Measurements from ENCODE around the gene TDRD9. TPM values are rescaled to one million over a fixed set of nuclear protein-coding genes. Genes with fewer than 3 reads are reported as not detected.

Gene TDRD9
- total and polyA plus RNA-seq, 2 experiments from 2014 or later, result 0.24 TPM; not detected in 1

DNA sequence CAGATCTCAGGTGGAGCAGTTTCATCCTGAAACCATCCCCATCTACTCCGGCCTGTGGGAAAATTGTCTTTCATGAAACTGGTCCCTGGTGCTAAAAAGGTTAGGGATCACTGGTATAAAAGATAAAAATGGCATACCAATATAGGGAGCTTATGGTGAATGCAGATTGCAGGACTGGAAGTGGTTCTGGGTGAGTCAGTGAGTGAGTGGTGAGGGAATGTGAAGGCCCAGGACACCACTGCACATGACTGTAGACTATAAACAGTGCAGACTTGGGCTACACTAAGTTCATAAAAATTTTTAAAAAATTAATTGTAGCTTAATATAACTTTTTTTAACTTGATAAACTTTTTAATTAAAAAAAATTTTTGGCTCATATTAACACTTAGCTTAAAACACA, 81.0 kb downstream of the TDRD9 start:
- TF ChIP-seq EZH2 (IDR thresholded peaks at IDR 0.05; ENCODE audit: low read depth, unreplicated experiment) (no peak), POLR2AphosphoS5 (IDR thresholded peaks at IDR 0.05; ENCODE audit: low read depth) (no peak), ZNF331 (CRISPR knock-in tag; IDR thresholded peaks at IDR 0.05; ENCODE audit: low read depth) (no peak), NANOG (IDR thresholded peaks at IDR 0.05; ENCODE audit: borderline replicate concordance) (no peak), STAT1 (IDR thresholded peaks at IDR 0.05; ENCODE audit: unreplicated experiment) (no peak), EZH2phosphoT487 (IDR thresholded peaks at IDR 0.05; ENCODE audit: unreplicated experiment) (no peak), CREB1 (CRISPR knock-in tag; IDR thresholded peaks at IDR 0.05; ENCODE audit: low read depth) (no peak), JUNB (IDR thresholded peaks at IDR 0.05; ENCODE audit: unreplicated experiment) (no peak), ZNF114 (CRISPR knock-in tag; IDR thresholded peaks at IDR 0.05) (no peak)
- TF ChIP-seq, protein P1, sequence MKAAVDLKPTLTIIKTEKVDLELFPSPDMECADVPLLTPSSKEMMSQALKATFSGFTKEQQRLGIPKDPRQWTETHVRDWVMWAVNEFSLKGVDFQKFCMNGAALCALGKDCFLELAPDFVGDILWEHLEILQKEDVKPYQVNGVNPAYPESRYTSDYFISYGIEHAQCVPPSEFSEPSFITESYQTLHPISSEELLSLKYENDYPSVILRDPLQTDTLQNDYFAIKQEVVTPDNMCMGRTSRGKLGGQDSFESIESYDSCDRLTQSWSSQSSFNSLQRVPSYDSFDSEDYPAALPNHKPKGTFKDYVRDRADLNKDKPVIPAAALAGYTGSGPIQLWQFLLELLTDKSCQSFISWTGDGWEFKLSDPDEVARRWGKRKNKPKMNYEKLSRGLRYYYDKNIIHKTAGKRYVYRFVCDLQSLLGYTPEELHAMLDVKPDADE (IDR thresholded peaks at IDR 0.05), result no peak
- TF ChIP-seq, protein P2, sequence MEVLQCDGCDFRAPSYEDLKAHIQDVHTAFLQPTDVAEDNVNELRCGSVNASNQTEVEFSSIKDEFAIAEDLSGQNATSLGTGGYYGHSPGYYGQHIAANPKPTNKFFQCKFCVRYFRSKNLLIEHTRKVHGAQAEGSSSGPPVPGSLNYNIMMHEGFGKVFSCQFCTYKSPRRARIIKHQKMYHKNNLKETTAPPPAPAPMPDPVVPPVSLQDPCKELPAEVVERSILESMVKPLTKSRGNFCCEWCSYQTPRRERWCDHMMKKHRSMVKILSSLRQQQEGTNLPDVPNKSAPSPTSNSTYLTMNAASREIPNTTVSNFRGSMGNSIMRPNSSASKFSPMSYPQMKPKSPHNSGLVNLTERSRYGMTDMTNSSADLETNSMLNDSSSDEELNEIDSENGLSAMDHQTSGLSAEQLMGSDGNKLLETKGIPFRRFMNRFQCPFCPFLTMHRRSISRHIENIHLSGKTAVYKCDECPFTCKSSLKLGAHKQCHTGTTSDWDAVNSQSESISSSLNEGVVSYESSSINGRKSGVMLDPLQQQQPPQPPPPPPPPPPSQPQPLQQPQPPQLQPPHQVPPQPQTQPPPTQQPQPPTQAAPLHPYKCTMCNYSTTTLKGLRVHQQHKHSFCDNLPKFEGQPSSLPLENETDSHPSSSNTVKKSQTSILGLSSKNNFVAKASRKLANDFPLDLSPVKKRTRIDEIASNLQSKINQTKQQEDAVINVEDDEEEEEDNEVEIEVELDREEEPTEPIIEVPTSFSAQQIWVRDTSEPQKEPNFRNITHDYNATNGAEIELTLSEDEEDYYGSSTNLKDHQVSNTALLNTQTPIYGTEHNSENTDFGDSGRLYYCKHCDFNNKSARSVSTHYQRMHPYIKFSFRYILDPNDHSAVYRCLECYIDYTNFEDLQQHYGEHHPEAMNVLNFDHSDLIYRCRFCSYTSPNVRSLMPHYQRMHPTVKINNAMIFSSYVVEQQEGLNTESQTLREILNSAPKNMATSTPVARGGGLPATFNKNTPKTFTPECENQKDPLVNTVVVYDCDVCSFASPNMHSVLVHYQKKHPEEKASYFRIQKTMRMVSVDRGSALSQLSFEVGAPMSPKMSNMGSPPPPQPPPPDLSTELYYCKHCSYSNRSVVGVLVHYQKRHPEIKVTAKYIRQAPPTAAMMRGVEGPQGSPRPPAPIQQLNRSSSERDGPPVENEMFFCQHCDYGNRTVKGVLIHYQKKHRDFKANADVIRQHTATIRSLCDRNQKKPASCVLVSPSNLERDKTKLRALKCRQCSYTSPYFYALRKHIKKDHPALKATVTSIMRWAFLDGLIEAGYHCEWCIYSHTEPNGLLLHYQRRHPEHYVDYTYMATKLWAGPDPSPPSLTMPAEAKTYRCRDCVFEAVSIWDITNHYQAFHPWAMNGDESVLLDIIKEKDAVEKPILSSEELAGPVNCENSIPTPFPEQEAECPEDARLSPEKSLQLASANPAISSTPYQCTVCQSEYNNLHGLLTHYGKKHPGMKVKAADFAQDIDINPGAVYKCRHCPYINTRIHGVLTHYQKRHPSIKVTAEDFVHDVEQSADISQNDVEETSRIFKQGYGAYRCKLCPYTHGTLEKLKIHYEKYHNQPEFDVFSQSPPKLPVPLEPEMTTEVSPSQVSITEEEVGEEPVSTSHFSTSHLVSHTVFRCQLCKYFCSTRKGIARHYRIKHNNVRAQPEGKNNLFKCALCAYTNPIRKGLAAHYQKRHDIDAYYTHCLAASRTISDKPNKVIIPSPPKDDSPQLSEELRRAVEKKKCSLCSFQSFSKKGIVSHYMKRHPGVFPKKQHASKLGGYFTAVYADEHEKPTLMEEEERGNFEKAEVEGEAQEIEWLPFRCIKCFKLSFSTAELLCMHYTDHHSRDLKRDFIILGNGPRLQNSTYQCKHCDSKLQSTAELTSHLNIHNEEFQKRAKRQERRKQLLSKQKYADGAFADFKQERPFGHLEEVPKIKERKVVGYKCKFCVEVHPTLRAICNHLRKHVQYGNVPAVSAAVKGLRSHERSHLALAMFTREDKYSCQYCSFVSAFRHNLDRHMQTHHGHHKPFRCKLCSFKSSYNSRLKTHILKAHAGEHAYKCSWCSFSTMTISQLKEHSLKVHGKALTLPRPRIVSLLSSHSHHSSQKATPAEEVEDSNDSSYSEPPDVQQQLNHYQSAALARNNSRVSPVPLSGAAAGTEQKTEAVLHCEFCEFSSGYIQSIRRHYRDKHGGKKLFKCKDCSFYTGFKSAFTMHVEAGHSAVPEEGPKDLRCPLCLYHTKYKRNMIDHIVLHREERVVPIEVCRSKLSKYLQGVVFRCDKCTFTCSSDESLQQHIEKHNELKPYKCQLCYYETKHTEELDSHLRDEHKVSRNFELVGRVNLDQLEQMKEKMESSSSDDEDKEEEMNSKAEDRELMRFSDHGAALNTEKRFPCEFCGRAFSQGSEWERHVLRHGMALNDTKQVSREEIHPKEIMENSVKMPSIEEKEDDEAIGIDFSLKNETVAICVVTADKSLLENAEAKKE (CRISPR knock-in tag; IDR thresholded peaks at IDR 0.05), result no peak
- TF ChIP-seq, protein P3, sequence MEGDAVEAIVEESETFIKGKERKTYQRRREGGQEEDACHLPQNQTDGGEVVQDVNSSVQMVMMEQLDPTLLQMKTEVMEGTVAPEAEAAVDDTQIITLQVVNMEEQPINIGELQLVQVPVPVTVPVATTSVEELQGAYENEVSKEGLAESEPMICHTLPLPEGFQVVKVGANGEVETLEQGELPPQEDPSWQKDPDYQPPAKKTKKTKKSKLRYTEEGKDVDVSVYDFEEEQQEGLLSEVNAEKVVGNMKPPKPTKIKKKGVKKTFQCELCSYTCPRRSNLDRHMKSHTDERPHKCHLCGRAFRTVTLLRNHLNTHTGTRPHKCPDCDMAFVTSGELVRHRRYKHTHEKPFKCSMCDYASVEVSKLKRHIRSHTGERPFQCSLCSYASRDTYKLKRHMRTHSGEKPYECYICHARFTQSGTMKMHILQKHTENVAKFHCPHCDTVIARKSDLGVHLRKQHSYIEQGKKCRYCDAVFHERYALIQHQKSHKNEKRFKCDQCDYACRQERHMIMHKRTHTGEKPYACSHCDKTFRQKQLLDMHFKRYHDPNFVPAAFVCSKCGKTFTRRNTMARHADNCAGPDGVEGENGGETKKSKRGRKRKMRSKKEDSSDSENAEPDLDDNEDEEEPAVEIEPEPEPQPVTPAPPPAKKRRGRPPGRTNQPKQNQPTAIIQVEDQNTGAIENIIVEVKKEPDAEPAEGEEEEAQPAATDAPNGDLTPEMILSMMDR (conservative IDR thresholded peaks at IDR 0.05; ENCODE audit: low read depth in 2 of 2), result no peak
- TF ChIP-seq, protein P4, sequence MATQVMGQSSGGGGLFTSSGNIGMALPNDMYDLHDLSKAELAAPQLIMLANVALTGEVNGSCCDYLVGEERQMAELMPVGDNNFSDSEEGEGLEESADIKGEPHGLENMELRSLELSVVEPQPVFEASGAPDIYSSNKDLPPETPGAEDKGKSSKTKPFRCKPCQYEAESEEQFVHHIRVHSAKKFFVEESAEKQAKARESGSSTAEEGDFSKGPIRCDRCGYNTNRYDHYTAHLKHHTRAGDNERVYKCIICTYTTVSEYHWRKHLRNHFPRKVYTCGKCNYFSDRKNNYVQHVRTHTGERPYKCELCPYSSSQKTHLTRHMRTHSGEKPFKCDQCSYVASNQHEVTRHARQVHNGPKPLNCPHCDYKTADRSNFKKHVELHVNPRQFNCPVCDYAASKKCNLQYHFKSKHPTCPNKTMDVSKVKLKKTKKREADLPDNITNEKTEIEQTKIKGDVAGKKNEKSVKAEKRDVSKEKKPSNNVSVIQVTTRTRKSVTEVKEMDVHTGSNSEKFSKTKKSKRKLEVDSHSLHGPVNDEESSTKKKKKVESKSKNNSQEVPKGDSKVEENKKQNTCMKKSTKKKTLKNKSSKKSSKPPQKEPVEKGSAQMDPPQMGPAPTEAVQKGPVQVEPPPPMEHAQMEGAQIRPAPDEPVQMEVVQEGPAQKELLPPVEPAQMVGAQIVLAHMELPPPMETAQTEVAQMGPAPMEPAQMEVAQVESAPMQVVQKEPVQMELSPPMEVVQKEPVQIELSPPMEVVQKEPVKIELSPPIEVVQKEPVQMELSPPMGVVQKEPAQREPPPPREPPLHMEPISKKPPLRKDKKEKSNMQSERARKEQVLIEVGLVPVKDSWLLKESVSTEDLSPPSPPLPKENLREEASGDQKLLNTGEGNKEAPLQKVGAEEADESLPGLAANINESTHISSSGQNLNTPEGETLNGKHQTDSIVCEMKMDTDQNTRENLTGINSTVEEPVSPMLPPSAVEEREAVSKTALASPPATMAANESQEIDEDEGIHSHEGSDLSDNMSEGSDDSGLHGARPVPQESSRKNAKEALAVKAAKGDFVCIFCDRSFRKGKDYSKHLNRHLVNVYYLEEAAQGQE (IDR thresholded peaks at IDR 0.05; ENCODE audit: unreplicated experiment), result no peak
- Histone ChIP-seq H3K27me3 (ENCODE audit: insufficient read depth) (no peaks in the 10 kb centered on the region), H3F3A (replicated peaks; ENCODE audit: low read depth) (no peaks in the 10 kb centered on the region), H4K20me1 (replicated peaks; ENCODE audit: insufficient read depth) (no peaks in the 10 kb centered on the region), H2AFZ (no peak overlapping the region), H3K4me3 (no peak overlapping the region), H3K79me2 (replicated peaks; ENCODE audit: insufficient read depth) (no peaks in the 10 kb centered on the region), H3K27ac (ENCODE audit: low read depth) (no peak overlapping the region), H3K36me3 (ENCODE audit: insufficient read depth) (no peaks in the 10 kb centered on the region), H3K9me2 (ENCODE audit: insufficient read depth) (no peaks in the 10 kb centered on the region), H3K4me1 (ENCODE audit: insufficient read depth) (no peaks in the 10 kb centered on the region), H3K4me2 (no peak overlapping the region)
- DNase-seq (ENCODE audit: low spot score) (no peak), ATAC-seq (no peak)
- peaks cover 3% of the 10 kb centered on the region; the same call in 1 of the 3 replicates for H3K9me3 Mint-ChIP-seq
- H3K27me3 Mint-ChIP-seq (ENCODE audit: insufficient read depth, low read depth, poor library complexity), result peaks cover 3% of the 10 kb centered on the region
- H3K4me1 Mint-ChIP-seq, result no peaks in the 10 kb centered on the region
- no peak overlapping the region for H3K4me3 Mint-ChIP-seq
- no peak overlapping the region for H3K27ac Mint-ChIP-seq
- H3K36me3 Mint-ChIP-seq (ENCODE audit: low read depth), result no peaks in the 10 kb centered on the region

Data from GM23338 (cell line).